Measurements from ENCODE around the gene FTCDNL1. TPM values are rescaled to one million over a fixed set of nuclear protein-coding genes. Genes with fewer than 3 reads are reported as not detected.

FTCDNL1 gene
- total and polyA plus RNA-seq, 9 of the 15 experiments (the other 6 are each of a cell fraction or from before 2014, with no cell fraction given) = 0.13 to 0.58 (median 0.32) TPM

DNA sequence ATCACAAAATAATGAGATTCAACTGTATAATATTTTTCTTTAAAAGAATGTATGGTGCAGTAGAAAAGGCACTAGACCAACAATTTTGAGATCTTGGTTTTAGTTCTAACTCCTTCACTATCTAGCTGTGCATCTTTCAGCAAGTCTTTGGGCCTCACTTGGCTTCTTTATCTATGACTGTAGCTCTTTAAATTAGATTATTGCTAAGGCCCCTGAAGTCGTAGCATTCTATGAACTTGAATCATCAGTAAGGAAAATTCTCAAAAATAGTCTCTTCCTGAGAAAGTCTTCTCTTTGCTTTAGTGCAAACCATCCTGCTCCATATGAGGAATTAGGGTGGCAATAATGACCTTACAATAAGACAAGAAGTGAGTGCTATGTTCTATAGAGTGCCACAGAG is 140.4 kb downstream of the FTCDNL1 start (continued):
- TF ChIP-seq, protein P1, sequence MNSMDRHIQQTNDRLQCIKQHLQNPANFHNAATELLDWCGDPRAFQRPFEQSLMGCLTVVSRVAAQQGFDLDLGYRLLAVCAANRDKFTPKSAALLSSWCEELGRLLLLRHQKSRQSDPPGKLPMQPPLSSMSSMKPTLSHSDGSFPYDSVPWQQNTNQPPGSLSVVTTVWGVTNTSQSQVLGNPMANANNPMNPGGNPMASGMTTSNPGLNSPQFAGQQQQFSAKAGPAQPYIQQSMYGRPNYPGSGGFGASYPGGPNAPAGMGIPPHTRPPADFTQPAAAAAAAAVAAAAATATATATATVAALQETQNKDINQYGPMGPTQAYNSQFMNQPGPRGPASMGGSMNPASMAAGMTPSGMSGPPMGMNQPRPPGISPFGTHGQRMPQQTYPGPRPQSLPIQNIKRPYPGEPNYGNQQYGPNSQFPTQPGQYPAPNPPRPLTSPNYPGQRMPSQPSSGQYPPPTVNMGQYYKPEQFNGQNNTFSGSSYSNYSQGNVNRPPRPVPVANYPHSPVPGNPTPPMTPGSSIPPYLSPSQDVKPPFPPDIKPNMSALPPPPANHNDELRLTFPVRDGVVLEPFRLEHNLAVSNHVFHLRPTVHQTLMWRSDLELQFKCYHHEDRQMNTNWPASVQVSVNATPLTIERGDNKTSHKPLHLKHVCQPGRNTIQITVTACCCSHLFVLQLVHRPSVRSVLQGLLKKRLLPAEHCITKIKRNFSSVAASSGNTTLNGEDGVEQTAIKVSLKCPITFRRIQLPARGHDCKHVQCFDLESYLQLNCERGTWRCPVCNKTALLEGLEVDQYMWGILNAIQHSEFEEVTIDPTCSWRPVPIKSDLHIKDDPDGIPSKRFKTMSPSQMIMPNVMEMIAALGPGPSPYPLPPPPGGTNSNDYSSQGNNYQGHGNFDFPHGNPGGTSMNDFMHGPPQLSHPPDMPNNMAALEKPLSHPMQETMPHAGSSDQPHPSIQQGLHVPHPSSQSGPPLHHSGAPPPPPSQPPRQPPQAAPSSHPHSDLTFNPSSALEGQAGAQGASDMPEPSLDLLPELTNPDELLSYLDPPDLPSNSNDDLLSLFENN (IDR thresholded peaks at IDR 0.05; ENCODE audit: low read depth in 2 of 2, low read length in 2 of 2) = no peak

Small RNAs within 50 kb of the gene (small RNA-seq; reads per million reads assigned to genes)
- gene AC108032.1 (not detected), gene RN7SL717P (0.11 reads per million)

Other genes starting within 250 kb of the FTCDNL1 start
- gene C2orf69, start 60.1 kb upstream of the FTCDNL1 start, total RNA-seq (2014; rRNA removed) = 4.0 and 6.2 TPM in 2 replicates
- gene C2orf69, start 60.1 kb upstream of the FTCDNL1 start, total RNA-seq (2014; rRNA removed; fragmentation: Illumina TruSeq; extraction: Trizol) = 9.8 and 10.1 TPM in 2 replicates
- gene C2orf69, start 60.1 kb upstream of the FTCDNL1 start, total RNA-seq (2015; rRNA removed; fragmentation: Illumina TruSeq; extraction: Trizol) = 7.7 and 9.1 TPM in 2 replicates
- gene C2orf69, start 60.1 kb upstream of the FTCDNL1 start, total RNA-seq (2021) = 7.4 and 8.5 TPM in 2 replicates
- gene C2orf69, start 60.1 kb upstream of the FTCDNL1 start, polyA plus RNA-seq (2011; rRNA removed) = 4.7 and 5.7 TPM in 2 replicates
- gene C2orf69, start 60.1 kb upstream of the FTCDNL1 start, polyA plus RNA-seq (2014; fragmentation: Illumina TruSeq; extraction: Trizol) = 5.4 and 6.0 TPM in 2 replicates
- 1 to 10 TPM; 3.4 to 4.3 TPM for gene C2orf69, start 60.1 kb upstream of the FTCDNL1 start, polyA plus RNA-seq (2014; fragmentation: Nextera tagmentation; extraction: Ambion mirVana)
- 4.3 and 4.9 TPM in 2 replicates for gene C2orf69, start 60.1 kb upstream of the FTCDNL1 start, polyA plus RNA-seq (2014; rRNA removed)
- 4.7 TPM in 2 replicates for gene TYW5, start 104.3 kb upstream of the FTCDNL1 start, total RNA-seq (2014; rRNA removed)
- gene TYW5, start 104.3 kb upstream of the FTCDNL1 start, total RNA-seq (2014; rRNA removed; fragmentation: Illumina TruSeq; extraction: Trizol) = 7.1 TPM in 2 replicates
- gene TYW5, start 104.3 kb upstream of the FTCDNL1 start, total RNA-seq (2015; rRNA removed; fragmentation: Illumina TruSeq; extraction: Trizol) = 7.2 and 7.7 TPM in 2 replicates
- gene TYW5, start 104.3 kb upstream of the FTCDNL1 start, total RNA-seq (2021) = 3.5 and 3.6 TPM in 2 replicates
- 4.6 and 5.6 TPM in 2 replicates for gene TYW5, start 104.3 kb upstream of the FTCDNL1 start, polyA plus RNA-seq (2011; rRNA removed)
- 3.7 and 4.3 TPM in 2 replicates for gene TYW5, start 104.3 kb upstream of the FTCDNL1 start, polyA plus RNA-seq (2014; fragmentation: Illumina TruSeq; extraction: Trizol)
- gene TYW5, start 104.3 kb upstream of the FTCDNL1 start, polyA plus RNA-seq (2014; fragmentation: Nextera tagmentation; extraction: Ambion mirVana) = 1 to 10 TPM; 4.1 to 4.3 TPM
- 4.3 and 4.6 TPM in 2 replicates for gene TYW5, start 104.3 kb upstream of the FTCDNL1 start, polyA plus RNA-seq (2014; rRNA removed)
- gene MAIP1, start 104.4 kb upstream of the FTCDNL1 start, total RNA-seq (2014; rRNA removed) = 28.8 and 33.6 TPM in 2 replicates
- gene MAIP1, start 104.4 kb upstream of the FTCDNL1 start, total RNA-seq (2014; rRNA removed; fragmentation: Illumina TruSeq; extraction: Trizol) = 24.5 and 34.0 TPM in 2 replicates
- 29.1 and 30.0 TPM in 2 replicates for gene MAIP1, start 104.4 kb upstream of the FTCDNL1 start, total RNA-seq (2015; rRNA removed; fragmentation: Illumina TruSeq; extraction: Trizol)
- 26.6 and 26.7 TPM in 2 replicates for gene MAIP1, start 104.4 kb upstream of the FTCDNL1 start, total RNA-seq (2021)
- gene MAIP1, start 104.4 kb upstream of the FTCDNL1 start, polyA plus RNA-seq (2011; rRNA removed) = 20.4 and 21.8 TPM in 2 replicates
- gene MAIP1, start 104.4 kb upstream of the FTCDNL1 start, polyA plus RNA-seq (2014; fragmentation: Illumina TruSeq; extraction: Trizol) = 20.2 and 20.7 TPM in 2 replicates
- gene MAIP1, start 104.4 kb upstream of the FTCDNL1 start, polyA plus RNA-seq (2014; fragmentation: Nextera tagmentation; extraction: Ambion mirVana) = 1 to 10 TPM; 3.6 to 7.9 TPM
- gene MAIP1, start 104.4 kb upstream of the FTCDNL1 start, polyA plus RNA-seq (2014; rRNA removed) = 17.2 and 30.0 TPM in 2 replicates

Measured in K562 (cell line).